GM18907 (cell line): ENCODE results near the gene DLX1.
A peak's percentile ranks its signal among the peaks of the same experiment; 100 is the strongest.
"Not testable (repeated sequence)": the region's sequence is repeated elsewhere in the genome, so short reads cannot be mapped to it uniquely, and the experiment has no call there.

ENCODE experiments used
- ATAC-seq: cut with Tn5 transposase; IDR thresholded peaks from one replicate; pipeline ENCODE4 v1.9.1; 2021; ENCODE audit warnings: mild to moderate bottlenecking, moderate library complexity; ENCODE audit not compliant: unreplicated experiment

The DLX1 gene

DNA sequence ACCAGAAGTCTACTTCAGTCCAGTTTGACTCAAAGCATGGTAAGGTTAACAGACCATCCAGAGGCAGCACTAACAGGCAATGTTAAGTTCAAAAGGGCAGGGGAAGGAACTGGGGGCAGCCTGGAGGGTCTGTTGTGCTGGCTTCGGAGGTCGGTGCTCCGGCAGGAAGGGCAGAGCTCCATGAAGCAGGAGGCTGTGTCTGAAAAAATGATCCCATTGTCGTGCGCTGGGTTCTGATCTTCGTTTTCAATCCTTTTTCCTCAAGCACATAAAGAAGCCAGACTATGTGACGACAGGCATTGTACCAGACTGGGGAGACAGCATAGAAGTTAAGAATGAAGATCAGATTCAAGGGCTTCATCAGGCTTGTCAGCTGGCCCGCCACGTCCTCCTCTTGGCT, 21.9 kb upstream of the DLX1 start:
- ATAC-seq = no peak

- no peak for ATAC-seq
These were observed 20.2 kb upstream of the DLX1 start for GRCh38 chr2:172065111-172065510.

- ATAC-seq = no peak
These were observed 18.9 kb upstream of the DLX1 start for GRCh38 chr2:172066394-172066886.

DNA sequence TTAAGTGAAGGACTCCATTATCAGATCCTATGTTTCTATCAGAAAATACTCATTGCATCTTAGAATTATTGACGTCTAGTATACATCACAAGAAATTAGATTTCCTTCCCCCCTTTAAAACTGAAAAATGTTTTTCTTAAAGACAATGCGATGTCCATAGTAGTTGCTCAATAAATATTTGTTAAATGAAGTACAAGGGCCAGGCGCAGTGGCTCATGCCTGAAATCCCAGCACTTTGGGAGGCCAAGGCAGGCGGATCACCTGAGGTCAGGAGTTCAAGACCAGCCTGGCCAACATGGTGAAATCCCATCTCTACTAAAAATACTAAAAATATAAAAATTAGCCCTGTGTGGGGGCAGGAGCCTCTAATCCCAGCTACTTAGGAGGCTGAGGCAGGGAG, 17.4 kb upstream of the DLX1 start:
- not testable (repeated sequence) for ATAC-seq

GRCh38 chr2:172070936-172071335, 14.4 kb upstream of the DLX1 start:
- no peak for ATAC-seq

DNA sequence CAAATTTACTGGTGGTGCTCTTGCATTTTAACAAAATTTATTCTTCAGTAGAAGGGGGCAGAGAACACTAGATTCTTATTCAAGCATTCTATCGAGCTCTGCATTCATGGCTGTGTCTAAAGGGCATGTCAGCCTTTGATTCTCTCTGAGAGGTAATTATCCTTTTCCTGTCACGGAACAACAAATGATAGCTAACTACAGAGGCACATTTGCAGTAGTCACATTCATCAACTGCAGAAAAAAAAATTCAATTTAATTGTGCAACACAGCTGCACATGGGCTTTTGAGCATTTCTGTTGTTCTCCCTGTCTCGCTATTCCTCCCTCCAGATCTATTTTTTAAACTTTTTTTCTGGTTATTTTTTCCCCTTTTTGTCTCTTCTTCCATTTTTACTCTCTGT, 13.0 kb upstream of the DLX1 start:
- no peak for ATAC-seq

DNA sequence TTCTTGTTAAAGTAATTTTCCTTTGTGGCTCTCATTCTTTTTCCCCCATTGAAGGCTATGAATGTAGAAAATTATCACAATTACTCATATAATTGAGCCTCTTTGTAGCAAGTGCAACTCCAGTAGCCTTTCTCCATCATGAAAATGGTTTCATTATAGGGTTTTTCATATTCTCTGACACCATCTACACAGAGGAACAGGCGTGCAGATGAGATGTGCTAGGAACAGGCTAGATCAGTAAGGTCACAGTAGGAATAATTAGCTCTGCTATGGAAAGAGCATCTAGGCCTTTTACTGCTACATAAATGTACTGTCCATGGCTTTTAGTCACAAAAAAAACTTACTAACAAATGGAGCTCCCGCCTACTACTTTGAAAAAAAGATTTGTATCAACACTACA, 12.6 kb upstream of the DLX1 start:
- ATAC-seq = no peak

DNA sequence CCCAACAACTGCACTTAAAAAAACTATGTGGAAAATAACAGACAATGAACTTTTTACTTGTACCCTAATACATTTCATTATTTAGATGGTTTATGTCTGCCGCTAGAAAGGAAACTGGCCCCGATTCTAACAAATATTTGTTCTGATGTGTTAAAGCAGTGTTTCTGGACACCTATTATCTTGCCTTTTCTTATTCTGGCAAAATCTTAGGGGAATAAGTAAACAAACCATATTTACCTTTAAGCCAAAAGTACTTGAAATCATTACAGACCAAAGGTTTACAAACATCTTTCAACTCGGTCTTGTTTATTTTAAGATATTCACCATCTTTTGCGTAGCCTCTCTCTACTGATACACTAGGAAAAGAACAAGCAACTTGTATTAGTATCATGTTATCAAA, 11.8 kb upstream of the DLX1 start:
- ATAC-seq = no peak

DNA sequence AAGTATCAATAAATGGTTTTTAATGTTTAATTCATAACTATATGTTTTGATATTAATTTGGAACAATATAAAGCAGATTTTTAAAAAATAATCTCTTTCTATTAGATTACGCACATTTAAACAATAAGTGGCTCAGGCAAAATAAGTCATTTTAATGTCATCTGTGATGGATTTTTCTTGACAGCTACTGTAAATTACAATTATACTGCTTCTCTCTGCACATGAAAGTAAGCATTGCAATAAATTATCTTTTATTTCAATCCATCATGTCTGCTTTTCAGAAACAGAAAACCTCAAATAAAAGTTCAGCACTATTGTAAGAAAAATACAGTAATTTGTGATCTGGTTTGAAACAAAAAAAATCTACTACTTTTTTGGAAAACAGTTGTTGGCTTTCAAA, 11.1 kb upstream of the DLX1 start:
- no peak for ATAC-seq

GRCh38 chr2:172079416-172079815, 5.9 kb upstream of the DLX1 start:
- no peak for ATAC-seq

- no peak for ATAC-seq
These were observed 5.3 kb upstream of the DLX1 start for GRCh38 chr2:172079838-172080640.

- ATAC-seq = no peak
These were observed 4.6 kb upstream of the DLX1 start for GRCh38 chr2:172080641-172081220.

DNA sequence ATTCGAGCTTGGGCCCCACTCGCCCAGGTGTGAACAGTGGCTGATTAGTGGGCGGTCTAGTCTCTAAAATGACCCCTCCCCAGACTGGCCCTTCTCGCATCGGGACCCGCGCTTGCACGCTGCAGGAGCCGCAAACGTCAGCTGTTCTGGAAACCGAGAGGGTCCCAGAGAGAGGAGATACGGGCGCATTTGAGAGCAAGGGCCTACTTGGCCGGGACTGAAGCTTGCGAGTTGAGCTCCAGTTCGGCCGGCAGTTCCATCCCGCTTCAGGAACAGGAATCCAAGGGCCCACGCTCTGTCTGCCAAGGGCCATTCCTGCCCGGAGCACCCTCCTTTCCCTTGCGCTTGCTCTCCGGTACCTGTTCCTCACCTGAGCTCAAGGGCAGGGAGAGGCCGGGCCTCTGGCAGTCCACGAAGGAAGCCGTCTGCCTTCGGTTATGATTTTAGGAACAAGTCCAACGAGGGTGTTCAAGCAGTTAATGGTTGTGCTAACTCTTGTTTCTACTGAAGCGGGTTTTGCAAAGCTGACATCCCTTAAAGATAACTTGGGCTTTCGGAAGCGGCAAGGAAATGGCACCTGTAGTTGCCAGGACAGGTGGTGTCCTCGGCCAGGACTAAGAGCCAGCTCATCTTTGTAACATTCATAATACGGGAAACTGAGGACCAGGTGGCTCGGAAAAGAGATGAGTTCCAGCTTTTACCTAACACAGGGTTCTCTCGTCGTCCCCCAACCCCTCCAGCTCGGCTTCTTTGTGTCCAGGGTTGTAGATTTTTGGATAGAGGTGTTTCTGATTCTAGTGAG, 3.9 kb upstream of the DLX1 start:
- no peak for ATAC-seq

DNA sequence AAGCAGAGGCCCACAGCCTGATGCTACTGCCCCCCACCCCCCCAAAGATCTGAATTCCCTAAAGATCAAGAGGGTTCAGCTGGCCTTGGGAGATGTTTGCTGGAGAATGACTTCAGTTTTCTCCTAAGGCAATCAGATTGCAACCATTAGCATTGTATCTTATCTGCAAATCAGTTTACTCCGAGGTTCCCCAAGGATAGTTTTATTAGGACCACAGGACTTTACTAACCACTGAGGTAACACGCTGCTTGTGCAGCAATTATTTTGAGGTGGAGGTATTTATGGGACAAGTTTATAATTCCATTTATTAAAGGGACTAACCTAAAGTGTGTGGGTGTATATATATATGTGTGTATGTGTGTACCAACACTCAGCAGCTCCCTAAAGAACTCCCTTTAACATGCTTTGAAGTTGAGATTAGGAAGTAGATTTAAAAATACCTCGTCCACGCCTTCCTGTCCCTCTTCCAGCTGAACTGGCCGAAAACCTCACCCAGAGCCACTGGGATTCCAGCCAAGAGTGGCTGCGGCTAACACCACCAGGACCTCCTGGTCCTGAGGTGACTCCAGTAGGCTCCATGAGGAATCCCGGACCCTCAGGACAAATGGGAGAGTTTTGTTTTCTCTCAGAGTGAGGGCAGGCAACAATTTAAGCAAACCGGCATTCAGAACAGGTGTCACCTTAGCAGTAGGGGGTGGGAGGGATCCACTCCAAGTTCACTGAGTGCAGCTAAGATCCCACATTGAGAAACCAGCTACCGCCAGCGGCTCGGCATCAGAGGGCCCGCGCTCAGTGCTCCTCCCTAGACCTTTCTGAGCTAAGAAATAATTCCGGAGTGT, 3.0 kb upstream of the DLX1 start:
- no peak for ATAC-seq

DNA sequence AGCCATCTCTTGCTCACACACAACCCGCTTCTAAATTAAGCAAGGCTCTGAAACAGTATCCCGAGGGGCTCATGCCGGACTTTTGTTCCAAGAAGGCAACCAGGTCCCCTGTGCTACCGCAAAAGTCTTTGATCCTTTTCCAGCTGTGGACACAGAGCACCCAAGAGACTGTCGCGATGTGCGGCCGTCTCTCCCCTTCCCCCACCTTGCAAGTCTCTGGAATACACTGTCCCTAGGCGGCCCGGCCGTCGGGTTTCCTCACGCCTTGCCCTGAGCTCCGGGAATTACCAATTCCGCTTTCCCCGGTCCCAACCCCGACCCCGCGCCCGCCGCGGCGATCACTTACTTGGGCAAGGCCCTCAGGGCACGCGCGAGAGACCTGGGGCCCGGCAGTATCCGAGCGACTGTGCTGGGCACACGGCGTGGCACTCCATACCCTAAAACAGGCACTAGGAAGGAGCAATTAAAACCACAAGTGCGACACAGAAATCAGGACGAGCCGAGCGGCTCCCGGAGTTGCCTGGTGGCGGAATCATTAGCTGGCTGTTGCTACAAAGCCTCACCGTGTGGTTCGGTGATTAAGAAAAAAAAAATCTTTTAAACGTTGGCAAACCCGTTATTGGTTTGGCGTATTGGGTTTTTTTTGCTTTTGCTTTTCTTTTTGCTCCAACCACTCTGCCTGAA, 2.2 kb upstream of the DLX1 start:
- no peak for ATAC-seq

GRCh38 chr2:172083628-172084394, 1.5 kb upstream of the DLX1 start:
- ATAC-seq = no peak

- no peak for ATAC-seq
These were observed 987 bp upstream of the DLX1 start for GRCh38 chr2:172084395-172084644.

DNA sequence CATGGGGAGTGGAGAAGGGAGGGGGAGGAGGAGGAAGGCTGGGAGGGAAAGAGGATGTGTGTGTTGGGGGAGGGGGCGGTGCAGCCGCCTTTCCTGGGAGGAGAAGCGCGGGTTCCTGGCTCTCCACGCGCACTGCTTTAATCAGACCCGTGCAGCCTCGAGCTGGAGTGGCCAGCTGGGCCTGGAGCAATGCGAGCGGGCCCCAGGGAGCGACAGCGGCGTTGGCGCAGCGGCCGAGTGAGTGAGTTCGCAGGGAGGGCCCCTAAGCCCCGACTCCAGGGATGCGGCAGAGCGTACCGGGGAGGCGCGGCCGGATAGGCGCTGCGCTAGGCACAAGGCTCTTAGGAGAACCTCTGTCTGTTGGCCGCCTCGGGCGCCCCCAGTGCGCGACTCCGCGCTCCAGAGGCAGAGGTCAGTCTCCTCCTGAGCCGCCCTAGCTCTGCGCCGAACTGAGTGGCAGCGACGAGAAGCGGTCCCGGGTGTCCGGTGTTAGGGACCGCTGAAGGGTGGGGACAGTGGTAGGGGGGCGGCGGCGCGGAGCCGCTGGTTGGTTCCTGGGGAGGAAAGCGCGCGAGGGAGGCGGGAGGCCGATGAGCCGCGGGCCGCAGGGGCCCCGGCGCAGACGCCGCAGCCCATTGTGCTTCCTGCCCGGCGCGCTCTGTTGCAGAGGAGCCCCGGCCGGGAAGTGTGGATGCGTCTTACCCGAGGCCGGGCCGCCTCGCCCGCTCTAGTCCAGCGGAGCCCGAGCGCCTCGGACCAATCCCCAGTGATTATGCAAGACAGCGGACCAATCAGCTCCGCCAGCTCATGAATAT, 455 bp upstream of the DLX1 start:
- ATAC-seq = peak; percentile 84
